ENCODE results near the gene VIPR2.
"Not testable (repeated sequence)": the region's sequence is repeated elsewhere in the genome, so short reads cannot be mapped to it uniquely, and the experiment has no call there.

VIPR2 gene, protein sequence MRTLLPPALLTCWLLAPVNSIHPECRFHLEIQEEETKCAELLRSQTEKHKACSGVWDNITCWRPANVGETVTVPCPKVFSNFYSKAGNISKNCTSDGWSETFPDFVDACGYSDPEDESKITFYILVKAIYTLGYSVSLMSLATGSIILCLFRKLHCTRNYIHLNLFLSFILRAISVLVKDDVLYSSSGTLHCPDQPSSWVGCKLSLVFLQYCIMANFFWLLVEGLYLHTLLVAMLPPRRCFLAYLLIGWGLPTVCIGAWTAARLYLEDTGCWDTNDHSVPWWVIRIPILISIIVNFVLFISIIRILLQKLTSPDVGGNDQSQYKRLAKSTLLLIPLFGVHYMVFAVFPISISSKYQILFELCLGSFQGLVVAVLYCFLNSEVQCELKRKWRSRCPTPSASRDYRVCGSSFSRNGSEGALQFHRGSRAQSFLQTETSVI

DNA sequence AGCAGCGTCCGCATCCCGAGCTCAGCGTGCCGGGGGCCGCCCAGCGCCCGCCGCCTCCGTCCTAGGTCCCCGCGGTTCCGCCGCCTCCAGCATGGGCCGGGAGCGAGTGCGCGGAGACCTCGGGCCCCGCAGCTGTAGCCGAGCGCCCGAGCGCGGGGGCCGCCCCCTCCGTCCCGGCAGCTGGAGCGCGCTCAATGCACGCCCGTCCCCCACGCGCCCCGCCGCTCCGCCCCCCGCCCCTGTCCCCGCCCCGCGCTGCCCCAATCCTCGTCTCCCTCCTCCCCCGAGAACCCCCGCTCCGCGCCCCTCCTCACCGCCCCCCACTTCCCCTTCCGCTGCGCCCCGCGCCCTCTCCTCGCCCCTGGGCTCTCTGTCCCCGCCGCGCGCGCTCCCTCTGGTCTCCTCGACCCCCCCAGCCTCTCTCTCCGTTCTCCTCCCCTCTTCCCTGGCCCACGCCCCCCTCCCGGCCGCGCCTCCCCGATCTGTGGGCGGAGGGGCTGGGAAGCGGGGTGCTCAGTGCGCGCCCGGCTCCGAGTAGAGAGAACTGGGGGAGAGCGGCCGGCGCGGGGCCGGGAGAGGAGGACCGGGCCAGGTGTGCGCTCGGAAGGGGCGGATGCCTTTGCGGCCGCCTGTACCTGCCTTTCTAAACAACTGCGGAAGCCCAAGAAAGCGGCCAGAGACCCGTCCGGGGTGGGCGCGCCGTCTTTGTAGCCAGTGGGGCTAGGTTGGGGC lies at the start of gene VIPR2:
TSS of gene VIPR2 (minus strand) at position 110 of the 732 bp plus-strand sequence. CDS start at position 14, 96 bp downstream.
- DNase-seq: peak; percentile 82

DNA sequence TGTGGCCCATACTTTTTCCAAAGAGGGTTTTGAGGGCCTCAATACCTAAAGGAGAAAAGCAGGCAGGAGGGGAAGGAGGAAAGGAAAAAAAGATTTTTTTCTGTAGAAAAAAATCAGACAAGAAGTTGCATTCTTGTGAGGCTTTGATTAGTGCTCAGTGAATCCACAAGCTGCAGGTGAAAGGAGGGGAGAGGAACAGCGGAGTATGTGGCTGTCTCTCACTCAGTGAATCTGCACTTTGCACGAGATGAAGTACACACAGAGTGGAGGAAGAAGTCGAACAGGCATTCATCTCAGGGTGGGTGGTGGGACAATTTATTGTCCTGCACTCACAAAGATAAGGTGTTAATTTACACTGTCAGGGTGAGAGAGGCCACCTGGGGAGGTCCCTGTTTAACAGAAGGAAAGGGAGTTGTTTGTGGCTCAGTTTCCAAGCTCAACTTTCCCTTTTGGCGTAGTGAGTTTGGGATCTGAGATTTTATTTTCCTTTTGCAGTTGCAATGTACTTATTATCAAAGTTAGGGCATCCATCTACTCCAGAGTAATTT lies 49.0 kb upstream of the VIPR2 start:
- DNase-seq: no peak

DNA sequence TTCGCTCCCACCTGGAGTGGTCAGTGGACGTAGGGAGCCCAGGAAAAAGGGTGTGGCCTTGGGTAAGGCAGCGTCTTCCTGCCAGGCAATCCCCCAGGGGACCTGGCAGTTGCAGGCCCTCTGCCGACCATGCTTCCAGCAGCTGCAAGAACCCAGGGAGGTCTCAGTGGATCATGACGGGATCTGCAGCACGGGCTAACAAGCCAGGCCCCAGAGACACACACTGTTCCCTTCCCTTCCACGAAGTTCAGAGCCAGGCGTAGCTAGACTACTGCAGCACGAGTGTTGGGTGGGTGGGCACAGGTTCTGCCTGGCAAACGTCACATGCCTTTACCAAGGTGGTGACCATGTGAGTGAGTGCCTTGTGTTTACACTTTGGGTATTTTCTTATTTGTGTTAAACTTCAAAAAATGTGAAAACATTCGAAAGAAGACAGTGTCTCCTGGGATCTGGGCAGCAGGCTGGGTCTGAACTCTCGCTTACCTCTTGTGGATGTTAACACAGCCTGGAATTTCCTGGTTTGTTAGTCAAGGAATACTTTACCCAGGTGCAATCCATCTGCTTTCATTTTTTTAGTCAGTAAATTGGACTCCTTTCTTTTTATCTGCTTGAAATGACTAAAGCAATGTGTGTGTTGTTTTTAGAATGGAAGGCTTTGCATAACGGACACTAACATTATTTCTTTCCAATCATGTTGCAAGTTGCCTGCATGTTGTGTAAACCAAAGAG lies 48.2 kb upstream of the VIPR2 start:
- DNase-seq: no peak

DNA sequence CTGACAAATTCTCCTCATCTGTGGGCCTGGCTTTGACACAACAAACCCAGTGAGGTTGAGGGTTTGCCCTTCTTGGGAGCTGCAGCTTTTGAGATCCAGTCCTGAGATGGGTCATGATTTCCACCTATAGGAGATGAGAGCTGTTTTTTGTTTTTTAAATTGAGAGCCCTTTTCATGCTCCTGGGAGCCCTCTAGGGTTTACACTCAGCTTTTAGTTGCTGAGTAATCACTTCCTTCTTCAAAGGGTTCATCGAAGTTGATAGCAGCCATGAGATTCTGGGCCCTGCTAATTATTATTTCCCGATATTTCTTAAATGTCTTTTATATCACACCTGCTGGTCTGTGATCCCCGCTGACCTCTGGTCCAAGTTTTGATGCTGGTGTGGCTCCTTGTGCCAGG lies 47.3 kb upstream of the VIPR2 start:
- no peak for DNase-seq

DNA sequence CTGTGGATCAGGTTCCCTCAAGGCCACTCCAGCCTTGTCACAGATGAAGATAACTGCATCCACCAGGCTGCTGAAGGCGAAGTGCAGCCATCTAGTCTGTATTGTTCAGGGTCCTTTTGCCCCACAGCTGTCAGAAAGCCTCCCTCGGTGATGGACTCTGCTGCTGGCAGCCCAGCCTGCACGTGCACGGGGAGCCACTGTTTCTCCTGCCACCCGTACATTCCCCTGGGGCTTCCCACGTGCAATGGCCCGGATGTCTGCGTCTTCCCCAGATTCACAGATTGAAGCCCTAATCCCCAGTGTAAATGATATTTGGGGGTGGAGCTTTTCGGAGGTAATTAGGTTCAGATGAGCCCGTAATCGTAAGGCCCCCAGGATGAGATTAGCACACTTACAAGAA lies 46.6 kb upstream of the VIPR2 start:
- no peak for DNase-seq

GRCh38 chr7:159188011-159188410 lies 43.3 kb upstream of the VIPR2 start:
- no peak for DNase-seq

DNA sequence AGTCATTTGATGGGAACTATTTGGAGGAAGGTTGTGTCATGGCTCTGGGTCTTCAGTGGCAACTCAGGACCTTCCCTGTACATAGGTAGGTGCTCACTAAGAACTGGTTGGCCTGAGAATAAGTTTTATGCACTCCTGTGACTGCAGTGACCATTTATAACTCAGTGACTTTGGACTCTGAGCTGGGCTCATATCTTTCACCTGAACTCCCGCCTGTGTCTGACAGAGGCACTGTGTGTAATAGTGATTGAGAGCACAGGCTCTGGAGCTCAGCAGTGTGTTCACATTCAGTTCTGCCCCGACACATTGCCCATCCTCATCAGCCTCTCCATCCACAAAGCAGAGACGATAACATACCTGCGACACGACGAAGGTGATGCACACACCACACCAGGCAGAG lies 34.6 kb upstream of the VIPR2 start:
- DNase-seq: no peak

DNA sequence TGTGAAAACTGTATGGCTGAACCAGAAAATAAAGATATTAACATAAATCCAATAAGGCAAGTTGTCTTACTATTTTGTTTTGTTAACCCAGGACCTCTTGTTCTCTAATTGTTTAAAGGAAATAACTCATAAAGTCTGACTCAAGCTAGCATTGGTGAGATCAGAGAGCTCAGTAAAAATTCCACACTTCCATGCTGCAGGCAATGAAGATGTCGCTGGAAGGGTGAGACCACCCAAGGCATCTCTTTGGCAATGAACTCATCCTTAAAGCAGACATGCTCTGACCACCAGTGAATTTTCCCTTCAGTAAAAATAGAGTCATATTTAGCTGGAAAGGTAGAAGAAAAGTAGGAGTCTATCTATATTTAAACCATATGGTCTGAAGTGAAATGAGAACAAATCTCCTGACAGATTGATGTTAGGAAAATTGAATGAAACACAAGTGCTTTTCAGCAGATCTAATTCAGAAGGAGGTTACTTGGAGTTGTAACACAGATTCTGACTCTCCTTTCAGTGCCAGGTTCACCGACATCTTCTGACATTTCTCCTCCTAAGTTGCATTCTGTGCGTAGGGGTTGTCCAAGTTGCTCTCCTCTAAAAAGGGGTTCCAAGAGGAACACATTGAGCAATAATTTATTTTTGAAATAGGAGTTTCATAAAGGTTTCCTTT lies 32.8 kb upstream of the VIPR2 start:
- DNase-seq: peak; percentile 48

DNA sequence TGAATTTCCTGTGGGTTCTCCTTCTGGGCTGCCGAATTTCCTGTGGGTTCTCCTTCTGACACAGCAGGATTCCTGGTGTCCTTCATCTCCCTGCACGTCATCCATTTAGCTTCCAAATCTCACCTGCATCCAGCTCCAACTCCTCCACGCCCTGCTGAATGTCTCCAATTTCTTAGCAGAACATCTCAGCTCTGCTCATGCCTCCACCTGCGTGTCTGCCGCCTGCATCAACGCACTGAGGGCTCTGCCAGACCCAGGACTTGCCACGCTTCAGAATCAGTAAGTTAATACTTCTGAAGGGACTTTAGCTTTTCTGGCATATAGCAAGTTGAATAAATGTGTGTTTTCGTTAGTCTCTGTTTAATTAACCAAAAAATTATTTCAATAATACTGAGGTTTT lies 31.1 kb upstream of the VIPR2 start:
- no peak for DNase-seq

DNA sequence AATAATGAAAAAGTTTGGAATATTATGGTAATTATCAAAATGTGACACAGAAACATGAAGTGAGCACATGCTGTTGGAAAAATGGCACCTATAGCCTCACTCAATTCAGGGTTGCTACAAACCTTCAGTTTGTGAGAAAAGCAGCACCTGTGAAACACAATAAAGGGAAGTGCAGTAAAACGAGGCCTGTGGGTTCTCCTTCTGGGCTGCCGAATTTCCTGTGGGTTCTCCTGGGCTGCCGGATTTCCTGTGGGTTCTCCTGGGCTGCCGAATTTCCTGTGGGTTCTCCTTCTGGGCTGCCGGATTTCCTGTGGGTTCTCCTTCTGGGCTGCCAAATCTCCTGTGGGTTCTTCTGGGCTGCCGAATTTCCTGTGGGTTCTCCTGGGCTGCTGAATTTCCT lies 30.4 kb upstream of the VIPR2 start:
- not testable (repeated sequence) for DNase-seq

- DNase-seq: peak; percentile 38
These were observed 27.7 kb upstream of the VIPR2 start for GRCh38 chr7:159172400-159172799.

GRCh38 chr7:159169391-159169790 lies 24.7 kb upstream of the VIPR2 start:
- no peak for DNase-seq

GRCh38 chr7:159167139-159167538 lies 22.5 kb upstream of the VIPR2 start:
- DNase-seq: no peak

DNA sequence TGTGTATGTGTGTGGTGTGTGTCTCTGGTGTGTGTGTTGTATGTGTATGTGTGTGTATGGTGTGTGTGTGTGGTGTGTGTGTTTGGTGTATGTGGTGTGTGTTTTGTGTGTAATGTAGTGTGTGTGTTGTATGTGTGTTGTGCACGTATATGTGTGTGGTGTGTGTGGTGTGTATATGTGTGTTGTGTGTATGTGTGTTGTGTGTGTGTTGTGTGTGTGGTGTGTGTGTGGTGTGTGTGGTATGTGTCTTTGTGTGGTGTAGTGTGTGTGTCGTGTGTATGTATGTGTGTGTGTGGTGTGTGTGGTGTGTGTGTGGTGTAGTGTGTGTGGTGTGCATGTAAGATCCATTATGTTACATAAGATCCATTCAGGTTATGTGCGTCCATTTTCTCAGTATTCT lies 21.9 kb upstream of the VIPR2 start:
- DNase-seq: no peak

DNA sequence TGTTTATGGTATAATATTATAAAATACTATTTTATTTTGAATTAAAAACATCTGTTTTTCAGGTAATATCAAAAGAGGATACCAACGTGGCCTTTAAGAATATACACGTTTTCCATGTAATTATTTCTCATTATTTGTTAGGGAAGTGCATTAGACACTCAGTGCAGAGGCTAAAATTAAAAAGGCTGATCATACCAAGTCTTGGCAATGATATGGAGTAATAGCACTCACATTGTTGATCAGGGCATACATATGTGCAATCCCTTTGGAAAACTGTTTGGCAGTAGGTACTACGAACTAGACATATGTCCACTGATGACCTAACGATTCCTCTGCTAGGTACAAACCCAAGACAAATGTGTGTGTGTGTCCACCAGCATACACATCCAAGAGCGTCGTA lies 20.7 kb upstream of the VIPR2 start:
- no peak for DNase-seq

GRCh38 chr7:159163703-159164301 lies 19.1 kb upstream of the VIPR2 start:
- not testable (repeated sequence) for DNase-seq

DNA sequence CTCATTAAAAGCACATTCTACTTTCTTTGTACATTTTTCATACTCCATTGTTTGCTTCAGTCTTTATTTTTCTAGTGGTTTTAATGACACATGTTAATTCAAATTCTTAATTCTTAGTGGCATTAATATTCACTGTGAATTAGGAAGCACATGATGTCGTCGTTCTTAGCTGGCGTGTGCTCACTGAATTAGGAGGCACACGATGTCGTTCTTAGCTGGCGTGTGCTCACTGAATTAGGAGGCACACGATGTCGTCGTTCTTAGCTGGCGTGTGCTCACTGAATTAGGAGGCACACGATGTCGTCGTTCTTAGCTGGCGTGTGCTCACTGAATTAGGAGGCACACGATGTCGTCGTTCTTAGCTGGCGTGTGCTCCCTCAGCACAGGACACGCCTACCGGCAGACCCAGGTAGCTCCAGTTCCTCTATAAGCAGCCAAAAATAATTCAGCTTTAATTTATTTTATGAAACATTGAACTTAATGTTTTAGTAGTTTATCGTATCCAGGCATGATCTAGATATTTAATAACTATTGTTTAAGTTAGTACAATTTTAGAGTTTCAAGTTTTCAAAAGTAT lies 17.5 kb upstream of the VIPR2 start:
- DNase-seq: not testable (repeated sequence)

DNA sequence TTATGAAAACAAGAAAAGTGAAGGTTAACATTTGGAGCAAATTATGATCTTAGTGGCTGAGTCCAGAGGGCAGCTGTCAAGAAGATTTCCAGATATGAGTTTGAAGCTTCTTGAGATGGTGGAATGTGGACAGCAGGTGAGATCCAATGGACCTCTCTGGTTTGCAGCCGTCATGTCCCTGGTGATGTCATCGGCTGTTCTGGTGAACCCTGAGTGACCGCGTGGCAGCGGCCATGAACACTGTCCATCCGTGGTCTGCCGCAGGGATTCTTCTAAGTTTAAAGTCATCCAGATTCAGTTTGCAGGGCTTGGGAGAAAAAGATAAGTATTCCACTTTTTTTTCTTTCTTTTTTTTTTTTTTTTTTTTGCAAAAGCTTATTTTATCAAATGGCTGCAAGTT lies 15.8 kb upstream of the VIPR2 start:
- no peak for DNase-seq

GRCh38 chr7:159159731-159160130 lies 15.1 kb upstream of the VIPR2 start:
- no peak for DNase-seq

DNA sequence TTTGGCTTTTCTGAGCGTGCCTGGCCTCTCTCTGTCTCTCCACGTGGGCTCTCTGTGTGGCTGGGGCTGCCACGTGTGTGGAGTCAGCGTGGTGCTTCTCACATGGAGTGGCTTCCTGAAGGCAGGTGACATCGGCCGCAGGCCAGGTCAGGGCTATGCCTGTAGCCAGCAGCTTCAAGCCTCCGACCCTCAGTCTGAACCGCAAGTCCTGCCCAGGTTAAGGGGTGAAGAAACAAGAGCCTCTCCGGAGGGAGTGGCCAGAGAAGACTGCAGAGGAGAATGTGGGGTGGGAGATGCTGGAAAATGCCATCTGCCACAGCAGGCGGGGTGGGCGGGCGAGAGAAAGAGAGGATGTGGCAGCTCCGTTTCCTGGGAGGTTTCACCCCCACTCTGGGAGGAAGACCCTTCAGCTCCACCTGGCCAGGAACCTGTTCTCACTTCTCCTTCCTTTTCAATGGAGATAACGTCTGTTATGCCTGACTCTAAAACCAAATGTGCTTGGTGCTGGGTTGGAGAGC lies 14.3 kb upstream of the VIPR2 start:
- DNase-seq: no peak

- DNase-seq: no peak
These were observed 13.6 kb upstream of the VIPR2 start for GRCh38 chr7:159158125-159158887.

Data from right hindlimb (tissue), 1 donor.